Stimulated activated CD8-positive, alpha-beta memory T cell treated with anti-CD3 and anti-CD28 coated beads, Interleukin-12 subunit alpha, Interleukin-12 subunit beta, amount 100 ng/mL, for 24 hours (primary cell): ENCODE data around the gene RIPOR3.
"Not testable (repeated sequence)": the region's sequence is repeated elsewhere in the genome, so short reads cannot be mapped to it uniquely, and the experiment has no call there.

Source experiments
- DNase-seq: peaks from one replicate; pipeline ENCODE4 v3.0.0-alpha.2; 2020; ENCODE audit errors: extremely low read depth

RIPOR3 gene

DNA sequence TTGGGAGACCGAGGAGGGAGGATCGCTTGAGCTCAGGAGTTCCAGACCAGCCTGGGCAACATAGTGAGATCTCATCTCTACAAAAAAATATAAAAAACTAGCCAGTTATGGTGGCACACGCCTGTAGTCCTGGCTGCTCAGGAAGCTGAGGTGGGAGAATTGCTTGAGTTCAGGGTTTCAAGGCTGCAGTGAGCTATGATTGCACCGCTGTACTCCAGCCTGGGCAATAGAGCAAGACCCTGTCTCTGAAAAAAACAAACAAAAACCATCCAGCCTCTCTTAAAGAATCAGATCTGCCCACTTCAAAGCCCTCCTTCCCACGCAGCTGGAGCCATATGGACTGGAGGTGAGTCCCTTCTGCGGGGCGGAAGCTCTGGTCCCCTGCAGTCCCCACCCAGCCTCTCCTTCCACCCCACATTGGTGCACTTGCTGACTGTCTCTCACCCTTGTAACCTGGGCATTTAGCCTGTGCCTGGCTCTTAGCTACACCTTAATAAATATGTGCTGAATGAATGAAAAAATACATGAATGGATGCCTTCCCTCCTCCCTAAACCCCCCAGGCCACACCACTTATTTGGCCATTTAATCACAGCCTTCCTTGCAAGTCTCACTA is 32.9 kb upstream of the RIPOR3 start:
- DNase-seq = no peak

DNA sequence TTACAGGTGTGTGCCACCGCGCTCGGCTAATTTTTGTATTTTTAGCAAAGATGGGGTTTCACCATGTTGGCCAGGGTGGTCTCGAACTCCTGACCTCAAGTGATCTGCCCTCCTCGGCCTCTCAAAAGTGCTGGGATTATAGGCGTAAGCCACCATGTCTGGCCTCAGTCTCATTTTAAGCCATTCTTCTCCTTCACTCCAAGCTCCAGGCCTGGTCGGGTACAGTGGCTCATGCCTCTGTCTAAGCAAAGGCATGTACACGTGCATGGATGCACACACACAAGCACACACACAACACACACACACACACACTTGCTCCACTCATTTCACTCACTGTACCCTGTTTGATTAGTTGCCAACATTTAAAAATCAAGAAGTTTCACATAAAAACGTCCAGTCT is 32.3 kb upstream of the RIPOR3 start:
- no peak for DNase-seq

DNA sequence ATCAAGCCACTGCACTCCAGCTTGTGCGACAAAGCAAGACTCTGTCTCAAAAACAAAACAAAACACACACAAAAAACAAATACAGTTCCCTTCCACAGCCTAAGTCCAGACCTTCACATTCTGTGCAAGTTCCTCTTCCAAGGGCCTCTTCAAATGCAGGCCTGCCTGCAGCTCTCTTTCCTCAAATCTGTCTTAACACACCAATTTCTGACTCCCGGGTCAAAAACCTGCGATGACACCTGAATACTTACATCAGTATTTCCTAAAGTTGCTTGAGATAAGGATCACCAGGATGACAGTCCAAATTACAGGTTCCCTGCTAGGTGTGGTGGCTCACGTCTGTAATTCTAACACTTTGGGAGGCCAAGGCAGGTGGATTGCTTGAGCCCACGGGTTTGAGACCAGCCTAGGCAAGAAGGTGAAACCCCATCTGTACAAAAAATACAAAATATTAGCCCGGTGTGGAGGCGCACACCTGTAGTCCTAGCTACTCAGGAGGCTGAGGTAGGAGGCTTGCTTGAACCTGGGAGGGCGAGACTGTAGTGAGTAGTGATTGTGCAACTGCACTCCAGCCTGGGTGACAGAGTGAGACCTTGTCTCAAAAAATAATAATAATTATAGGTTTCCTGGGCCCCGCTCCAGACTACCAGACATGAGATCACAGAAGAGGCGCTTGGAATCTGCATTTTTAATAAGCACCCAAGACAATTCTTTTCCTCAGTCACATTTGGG is 31.2 kb upstream of the RIPOR3 start:
- DNase-seq = no peak

DNA sequence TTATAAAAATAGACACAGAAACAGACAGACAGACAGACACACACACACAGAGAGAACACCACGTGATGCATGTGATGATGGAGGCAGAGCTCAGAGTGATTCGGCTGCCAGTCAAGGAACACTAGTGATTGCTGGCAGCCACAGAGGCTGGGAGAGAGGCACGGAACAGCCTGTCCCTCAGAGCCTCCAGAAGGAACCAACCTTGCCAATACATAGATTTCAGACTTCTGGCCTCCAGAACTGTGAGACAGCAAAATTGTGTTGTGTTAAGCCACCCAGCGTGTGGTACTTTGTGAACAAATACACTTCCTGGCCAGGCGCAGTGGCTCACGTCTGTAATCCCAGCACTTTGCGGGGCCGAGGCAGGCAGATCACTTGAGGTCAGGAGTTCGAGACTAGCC is 30.5 kb upstream of the RIPOR3 start:
- no peak for DNase-seq

DNA sequence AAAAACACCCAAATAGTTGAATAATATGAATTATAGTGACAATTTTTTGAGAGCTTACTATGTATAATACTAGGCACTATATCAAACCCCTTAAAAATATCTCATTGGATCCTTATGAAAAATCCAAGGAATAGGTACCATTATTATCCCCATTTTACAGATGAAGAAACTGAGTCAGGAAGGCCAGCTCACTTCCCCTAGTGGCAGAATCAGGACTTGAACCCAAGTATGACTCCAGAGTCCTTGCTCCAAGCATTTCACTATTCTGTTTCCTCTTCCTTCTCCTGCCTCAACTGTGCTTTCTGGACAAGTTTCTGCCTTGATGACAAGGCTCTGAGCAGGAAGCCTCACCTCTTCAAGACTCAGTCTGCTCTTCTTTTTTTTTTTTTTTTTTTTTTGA is 29.2 kb upstream of the RIPOR3 start:
- DNase-seq = no peak

DNA sequence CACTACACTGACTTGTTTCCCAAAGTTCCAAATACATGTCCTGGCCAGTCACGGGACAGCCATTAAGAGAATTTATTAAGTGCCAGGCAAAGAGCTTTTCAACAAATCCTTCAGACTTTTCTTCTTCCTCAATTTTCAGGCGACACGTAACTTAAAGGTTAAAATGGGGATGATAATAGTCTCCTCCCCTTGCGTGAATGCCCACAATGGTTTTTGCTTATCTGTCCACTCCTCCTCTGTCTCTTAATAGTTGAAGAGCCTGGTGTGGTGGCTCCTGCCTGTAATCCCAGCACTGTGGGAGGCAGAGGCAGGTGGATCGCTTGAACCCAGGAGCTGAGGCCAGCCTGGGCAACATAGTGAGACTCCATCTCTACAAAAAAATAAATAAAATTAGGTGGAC is 28.7 kb upstream of the RIPOR3 start:
- no peak for DNase-seq

DNA sequence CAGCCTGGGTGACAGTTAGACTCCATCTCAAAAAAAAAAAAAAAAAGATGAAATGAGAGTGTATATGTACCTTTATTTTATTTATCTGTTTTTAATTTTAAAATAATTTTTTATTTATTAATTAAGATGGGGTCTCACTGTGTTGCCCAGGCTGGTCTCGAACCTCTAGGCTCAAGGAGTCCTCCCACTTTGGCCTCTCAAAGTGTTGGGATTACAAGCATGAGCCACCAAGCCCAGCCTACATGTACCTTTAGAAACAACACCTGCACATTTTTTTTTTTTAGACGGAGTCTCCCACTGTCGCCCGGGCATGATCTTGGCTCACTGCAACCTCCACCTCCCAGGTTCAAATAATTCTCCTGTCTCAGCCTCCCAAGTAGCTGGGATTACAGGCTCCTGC is 28.0 kb upstream of the RIPOR3 start:
- no peak for DNase-seq

DNA sequence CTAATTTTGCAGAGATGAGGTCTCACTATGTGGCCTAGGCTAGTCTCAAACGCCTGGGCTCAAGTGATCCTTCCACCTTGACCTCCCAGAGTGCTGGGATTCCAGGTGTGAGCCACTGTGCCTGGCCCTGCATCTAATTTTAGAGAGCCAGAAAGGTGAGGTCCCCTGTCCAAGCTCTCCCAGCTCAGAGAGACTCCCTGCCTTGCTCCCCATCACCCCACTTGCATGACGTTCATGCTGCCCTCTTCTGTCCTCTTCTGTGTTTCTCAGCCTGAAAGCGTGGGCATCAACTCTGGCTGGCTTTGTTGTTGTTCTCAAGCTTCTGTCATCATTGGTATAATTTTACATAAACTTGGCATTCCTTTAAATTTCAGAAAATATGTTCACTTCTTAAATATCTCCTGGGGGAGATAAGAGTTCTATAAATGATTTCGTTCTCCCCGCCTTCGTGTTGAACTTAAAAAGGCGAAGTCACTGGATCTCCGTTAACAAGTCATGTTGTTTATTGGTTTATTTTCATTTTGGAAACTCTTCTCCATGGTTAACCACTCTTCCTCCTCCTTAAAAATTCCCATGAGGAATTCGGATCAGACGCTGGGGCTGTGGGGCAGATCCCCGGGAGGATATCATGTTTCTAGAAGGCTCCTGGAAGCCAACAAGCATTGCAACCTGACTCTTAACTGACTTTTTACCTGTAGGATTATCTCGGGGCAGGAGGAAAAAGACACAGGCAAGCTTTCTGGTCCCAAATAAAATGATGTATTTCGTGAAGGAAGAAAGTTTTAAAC is 26.8 kb upstream of the RIPOR3 start:
- DNase-seq = no peak

DNA sequence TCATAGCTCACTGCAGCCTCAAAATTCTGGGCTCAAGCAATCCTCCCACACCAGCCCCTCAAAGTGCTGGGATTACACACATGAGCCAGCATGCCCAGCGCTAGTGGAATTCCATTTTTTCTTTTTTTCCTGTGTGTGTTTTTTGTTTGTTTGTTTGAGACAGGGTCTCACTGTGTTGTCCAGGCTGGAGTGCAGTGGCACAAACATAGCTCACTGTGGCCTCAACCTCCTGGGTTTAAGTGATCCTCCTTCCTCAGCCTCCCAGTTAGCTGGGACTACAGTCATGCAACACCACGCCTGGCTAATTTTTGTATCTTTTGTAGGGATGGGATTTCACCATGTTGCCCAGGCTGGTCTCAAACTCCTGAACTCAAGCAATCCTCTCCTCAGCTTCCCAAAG is 26.0 kb upstream of the RIPOR3 start:
- no peak for DNase-seq

DNA sequence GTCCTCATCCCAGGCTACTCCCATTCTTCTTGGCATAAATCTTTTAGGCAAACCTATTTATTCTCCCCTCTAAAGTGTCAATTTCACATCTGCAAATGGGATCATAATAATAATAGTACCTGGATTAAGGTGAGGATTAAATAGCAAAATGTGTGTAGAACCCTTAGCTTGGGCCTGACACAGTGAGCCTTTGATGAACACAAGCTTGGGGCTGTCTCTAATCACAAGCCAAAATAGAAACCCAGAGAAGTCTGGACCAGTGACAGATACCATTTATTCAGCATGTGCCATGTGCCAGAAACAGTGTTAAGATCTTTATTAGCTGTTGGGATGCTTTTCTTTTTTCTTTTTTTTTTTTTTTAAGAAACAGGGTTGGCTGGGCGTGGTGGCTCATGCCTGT is 25.2 kb upstream of the RIPOR3 start:
- no peak for DNase-seq

DNA sequence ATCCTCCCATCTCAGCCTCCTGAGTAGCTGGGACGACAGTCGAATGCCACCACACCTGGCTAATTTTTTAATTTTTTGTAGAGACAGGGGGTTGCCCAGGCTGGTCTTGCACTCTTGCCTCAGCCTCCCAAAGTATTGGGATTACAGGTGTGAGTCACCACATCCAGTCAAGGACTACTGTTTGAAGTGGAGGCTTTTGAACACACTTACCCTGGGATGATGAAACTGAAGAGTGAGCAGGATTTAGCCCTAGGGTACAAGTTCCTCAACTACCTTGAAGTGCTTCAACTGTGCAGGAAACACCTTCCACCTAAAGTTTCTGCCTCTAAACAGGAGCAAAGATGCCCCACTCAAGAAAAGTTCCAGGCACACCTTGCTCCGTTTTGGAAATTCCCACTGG is 24.4 kb upstream of the RIPOR3 start:
- no peak for DNase-seq

DNA sequence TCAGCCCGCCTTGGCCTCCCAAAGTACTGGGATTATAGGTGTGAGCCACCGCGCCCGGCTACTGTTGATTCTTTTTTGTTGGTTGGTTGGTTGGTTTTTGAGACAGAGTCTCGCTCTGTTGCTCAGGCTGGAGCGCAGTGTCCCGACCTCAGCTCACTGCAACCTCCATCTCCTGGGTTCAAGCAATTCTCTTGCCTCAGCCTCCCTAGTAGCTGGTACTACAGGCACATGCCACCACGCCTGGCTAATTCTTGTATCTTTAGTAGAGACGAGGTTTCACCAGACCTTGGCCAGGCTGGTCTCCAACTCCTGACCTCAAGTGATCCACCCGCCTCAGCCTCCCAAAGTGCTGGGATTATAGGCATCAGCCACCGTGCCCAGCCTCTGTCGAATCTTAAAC is 23.1 kb upstream of the RIPOR3 start:
- DNase-seq = not testable (repeated sequence)

DNA sequence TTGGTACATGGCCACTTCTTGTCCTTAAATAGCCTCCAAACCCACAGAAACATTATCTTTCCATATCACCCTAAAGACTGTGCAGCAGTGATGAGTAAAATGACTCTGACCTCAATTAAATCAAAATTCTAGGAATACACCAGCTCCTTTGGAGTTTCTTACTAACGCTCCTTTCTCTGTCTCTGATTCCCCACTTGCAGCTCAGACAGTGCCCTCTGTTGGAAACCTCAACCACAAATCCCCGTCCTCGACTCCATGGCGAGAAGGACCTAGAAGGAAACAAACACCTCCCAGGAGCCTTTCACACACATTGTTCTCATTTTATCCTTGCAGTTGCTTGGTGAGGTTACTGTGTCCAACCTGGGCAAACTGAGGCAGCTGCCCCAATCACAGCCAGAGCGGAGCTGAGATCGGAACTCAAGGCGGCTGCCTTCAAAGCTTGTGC is 22.3 kb upstream of the RIPOR3 start:
- DNase-seq = no peak

DNA sequence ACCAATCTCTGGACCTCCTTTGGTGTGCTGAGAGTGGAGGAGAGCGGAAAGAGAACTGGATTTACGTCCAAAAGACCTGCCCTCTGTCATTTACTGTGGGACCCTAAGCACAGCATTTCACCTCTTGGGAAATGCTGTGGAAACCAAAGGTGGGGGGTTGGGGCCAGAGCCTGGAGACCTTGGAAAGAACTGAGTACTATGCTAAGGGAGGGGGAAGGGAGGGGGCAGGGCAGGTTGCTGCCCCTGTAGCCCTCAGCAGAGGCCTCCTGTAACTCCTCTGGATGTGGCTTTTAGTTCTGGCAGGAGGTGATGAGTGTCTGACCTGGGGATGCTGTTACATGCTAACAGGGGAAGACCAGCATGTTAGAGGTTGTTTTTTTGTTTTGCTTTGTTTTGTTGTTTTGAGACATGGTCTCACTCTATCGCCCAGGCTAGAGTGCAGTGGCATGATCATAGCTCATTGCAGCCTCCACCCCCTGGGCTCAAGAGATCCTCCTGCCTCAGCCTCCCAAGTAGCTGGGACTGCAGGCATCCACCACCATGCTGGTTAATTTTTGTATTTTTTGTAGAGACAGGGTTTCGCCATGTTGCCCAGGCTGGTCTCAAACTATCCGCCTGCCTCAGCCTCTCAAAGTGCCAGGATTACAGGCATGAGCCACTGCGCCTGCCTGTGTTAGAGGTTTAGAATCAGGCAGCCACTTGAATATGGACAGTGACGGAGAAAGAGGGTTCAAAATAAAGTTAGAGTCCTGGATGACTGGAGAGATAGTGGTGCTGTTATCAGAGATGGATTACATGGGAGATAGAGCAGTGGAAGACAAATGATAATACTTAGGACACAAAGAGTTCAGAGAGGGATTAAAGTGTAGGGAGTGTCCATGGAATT is 21.7 kb upstream of the RIPOR3 start:
- no peak for DNase-seq

DNA sequence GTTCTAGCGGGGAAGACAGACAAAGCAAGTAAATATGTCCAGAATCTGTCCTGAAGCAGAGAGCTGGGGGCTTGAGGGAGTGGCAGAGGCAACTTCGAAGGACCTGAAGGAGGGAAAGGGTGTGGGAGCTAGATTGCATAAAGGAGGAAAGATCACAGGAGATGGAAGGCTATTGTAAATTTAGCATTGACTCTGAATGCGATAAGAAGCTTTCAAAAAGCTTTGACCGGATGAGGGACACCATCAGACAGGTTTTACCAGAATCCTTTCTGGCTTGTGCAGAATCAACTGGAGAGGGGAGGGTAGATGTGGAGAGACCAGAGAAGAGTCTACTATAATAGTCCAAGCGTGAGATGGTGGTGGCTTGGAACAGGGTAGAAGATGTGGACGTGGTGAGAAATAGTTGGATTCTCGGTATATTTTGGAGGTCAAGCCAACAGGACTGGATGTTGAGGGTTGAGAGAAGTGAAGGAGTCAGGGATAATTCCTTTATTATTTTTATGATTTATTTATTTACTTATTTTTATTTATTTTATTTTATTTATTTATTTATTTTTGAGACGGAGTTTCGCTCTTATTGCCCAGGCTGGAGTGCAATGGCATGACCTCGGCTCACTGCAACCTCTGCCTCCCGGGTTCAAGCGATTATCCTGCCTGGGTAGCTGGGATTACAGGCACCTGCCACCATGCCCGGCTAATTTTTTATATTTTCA is 19.9 kb upstream of the RIPOR3 start:
- DNase-seq = no peak

DNA sequence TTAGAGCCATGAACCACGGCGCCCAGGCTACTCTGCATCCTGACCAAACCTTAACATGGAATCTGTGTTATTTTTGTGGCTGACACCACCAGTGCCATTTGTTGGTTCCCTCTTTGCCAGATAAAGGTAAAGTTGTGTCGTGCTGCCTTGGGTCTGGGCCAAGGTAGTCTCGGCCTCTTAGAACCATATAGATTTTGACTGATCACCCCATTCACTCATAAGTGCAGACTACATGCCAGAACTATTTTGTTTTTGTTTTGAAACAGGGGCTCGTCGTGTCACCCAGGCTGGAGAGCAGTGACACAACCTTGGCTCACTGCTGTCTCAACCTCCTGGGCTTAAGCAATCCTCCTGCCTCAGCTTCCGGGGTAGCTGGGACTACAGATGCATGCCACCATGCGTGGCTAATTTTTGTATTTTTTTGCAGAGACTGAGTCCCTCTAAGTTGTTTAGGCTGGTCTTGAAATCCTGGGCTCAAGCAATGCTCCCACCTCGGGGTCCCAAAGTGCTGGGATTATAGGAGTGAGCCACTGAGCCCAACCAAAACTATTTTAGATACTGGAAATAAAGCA is 19.2 kb upstream of the RIPOR3 start:
- DNase-seq = no peak

DNA sequence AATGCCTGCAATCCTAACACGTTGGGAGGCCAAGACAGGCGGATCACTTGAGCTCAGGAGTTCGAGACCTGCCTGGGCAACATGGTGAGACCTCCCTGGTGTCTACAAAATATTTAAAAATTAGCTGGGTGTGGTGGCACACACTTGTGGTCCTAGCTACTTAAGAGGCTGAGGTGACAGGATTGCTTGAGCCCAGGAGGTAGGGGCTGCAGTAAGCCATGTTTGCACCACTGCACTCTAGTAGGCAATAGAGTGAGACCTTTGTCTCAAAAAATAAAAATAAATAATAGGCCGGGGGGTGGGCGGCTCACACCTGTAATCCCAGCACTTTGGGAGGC is 18.3 kb upstream of the RIPOR3 start:
- DNase-seq = no peak

DNA sequence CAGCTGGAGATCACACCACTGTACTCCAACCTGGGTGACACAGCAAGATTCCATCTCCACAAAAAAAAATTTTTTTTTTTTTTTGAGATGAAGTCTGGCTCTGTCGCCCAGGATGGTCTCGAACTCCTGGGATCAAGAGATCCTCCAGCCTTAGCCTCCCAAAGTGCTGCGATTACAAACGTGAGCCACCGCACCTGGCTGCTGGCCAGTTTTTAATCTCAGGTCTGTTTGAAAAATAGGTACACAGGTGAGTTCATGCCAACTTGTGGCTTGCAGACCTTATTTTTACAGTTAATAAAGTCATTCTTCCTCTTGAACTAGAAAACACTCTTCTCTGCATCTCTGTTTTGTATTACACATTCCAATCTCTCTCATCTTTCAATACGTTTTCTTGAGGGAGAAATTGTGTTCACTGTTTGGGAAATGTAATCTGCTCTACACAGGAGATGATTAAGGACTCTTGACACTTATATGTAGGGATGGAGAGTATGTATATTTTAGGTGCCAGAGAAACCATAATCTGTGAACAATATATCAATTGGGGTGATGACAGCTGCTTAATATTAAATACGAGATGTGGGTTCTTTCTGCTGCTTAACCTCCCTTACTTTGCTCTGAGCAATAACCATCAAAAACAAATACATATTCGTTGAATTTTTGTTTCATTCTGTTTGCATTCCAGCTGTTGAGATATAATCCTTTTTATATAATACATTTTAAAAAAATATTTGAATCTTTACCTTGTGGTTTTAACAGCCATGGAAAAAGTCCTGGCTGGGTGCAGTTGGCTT is 17.7 kb upstream of the RIPOR3 start:
- DNase-seq = no peak

DNA sequence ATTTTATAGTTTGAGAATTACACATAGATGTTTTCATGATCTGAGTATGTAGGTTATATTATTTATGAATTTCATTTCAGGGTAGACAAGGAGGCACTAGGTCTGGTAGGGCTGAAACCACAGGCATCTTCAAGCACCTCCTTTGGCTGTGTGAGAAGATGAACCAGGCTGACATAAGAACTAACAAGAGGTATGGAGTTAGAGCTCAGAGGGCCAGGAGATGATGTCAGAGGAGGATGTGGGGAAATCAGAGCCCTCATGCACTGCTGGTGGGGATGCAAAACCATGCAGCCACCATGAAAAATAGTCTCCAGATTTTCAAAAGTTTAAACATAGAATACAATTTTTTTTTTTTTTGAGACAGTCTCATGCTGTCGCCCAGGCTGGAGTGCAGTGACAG is 13.6 kb upstream of the RIPOR3 start:
- no peak for DNase-seq

DNA sequence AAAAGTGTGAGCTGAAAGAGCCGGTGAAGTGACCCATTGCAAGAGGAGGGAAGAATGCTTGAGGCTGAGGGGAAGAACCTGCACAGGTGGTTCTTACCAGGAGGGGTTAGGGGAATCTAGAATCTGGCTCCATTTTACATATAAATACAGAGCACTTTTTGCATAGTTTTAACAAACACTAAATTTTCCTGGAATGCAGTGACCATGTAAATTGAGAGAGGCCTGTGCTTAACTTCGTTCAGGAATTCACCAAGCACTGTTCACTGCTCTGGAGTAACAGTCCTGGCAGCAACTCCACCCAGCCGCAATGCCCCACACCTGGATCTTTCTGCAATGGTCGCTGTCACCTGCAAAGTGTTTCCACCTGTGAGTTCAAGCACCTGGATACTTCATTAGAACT is 13.2 kb upstream of the RIPOR3 start:
- no peak for DNase-seq
